Measurements from ENCODE around the gene TH. TPM values are rescaled to one million over a fixed set of nuclear protein-coding genes. Genes with fewer than 3 reads are reported as not detected.

The TH gene
- total RNA-seq, 2 experiments from 2014 or later: not detected

- CTCF ChIA-PET: no interaction called here
- no peaks in the 10 kb centered on the region for H3K27me3 Mint-ChIP-seq
- no peaks in the 10 kb centered on the region for H3K9me3 Mint-ChIP-seq
- no peak for DNase-seq
- POLR2A ChIA-PET: no interaction called here
- no peaks in the 10 kb centered on the region for H3K36me3 Mint-ChIP-seq (ENCODE audit: low read depth)
- no peaks in the 10 kb centered on the region for H3K4me1 Mint-ChIP-seq
- no peak overlapping the region for H3K4me3 Mint-ChIP-seq
- no peak overlapping the region for H3K27ac Mint-ChIP-seq
These were observed 32.0 kb upstream of the TH start for GRCh38 chr11:2203440-2204259.

DNA sequence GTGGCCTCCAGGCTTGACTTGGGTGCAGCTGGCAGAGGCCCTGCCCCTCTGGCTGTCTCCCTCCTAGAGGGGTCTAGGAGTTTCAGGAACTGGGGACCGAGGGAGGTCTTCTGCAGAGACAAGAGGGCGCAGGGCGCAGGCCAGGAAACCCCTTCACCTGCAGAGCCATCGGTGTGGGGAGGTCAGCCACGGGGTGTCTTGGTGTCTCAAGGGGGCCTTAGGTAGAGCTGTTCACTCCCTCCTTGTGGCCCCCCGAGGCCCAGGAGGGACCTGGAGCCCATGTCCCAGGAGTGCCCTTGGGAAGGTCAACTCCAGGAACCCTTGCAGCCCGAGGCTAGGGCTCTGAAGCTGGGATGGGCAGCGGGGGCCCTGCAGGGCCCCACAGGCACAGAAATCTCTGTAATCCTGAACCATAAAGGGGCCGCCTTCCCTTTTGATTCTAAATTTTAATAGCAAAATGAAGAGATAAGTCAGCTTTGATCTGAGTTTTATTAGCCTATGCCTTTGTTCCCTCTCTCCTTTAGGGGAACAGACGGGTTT is 31.4 kb upstream of the TH start:
- Mint-ChIP-seq H3K27ac (no peak overlapping the region), H3K4me1 (no peaks in the 10 kb centered on the region), H3K9me3 (no peaks in the 10 kb centered on the region), H3K27me3 (no peaks in the 10 kb centered on the region), H3K4me3 (no peak overlapping the region), H3K36me3 (ENCODE audit: low read depth) (no peaks in the 10 kb centered on the region)
- no peak for DNase-seq
- ChIA-PET CTCF (interaction anchor here (1.6 kb wide), 1 partner anchor 216 kb away, joined by 4 read pairs; no protein-coding TSS in a partner anchor), POLR2A (no interaction called here)

DNA sequence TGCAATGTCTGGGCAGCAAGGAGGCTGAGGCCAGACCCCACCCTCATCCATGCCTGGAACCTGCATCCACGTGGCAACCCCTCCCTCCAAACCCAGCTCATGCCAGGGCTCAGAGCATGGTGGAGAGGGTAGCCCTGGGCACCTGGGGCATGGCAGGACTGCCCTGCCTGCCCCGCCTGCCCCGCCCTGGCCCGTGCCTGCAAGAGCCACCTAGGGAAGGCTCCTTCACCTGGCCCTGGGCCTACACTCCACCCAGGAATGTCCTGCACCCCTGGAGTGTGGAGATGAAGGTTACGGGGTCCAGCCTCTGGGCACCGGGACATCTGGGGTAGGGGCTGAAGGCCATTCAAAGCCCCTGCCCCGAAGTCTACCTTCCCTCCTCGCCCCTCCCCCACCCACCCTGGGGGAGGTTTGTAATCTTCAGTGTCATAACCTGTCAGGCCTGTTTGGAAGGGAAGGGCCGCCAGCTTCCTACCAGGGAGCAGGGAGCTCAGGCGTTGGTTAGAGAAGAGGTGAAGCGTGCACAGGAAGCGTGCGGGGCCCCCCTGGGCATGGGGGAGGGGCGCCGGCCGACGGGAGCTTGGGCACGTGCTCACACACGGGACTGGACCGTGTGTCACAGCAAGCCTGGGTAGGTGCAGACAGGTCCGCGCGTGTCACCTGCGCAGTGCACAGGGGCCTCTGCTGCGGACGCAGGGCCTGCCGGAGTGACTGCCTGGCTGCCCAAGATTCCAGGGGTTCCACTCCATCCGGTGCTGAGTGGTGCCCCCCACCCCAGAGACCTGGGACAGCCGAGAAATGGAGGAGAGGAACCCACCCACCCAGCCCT is 30.7 kb upstream of the TH start:
- Mint-ChIP-seq H3K27me3 (no peaks in the 10 kb centered on the region), H3K9me3 (no peaks in the 10 kb centered on the region), H3K4me1 (no peaks in the 10 kb centered on the region), H3K36me3 (ENCODE audit: low read depth) (no peaks in the 10 kb centered on the region), H3K27ac (no peak overlapping the region), H3K4me3 (no peak overlapping the region)
- POLR2A ChIA-PET: no interaction called here
- CTCF ChIA-PET: interaction anchor here (0.7 to 1.6 kb wide), 4 partner anchors 102 to 219 kb away, joined by 3 to 4 read pairs (median 3); no protein-coding TSS in a partner anchor
- DNase-seq: no peak

- Mint-ChIP-seq H3K9me3 (no peaks in the 10 kb centered on the region), H3K27me3 (peaks cover 7% of the 10 kb centered on the region), H3K4me3 (no peak overlapping the region), H3K27ac (no peak overlapping the region), H3K36me3 (ENCODE audit: low read depth) (no peaks in the 10 kb centered on the region), H3K4me1 (no peaks in the 10 kb centered on the region)
- no peak for DNase-seq
- POLR2A ChIA-PET: no interaction called here
- CTCF ChIA-PET: interaction anchor here (0.7 to 1.6 kb wide), 4 partner anchors 103 to 220 kb away, joined by 3 to 4 read pairs (median 3); no protein-coding TSS in a partner anchor
These were observed 29.9 kb upstream of the TH start for GRCh38 chr11:2201542-2201941.

GRCh38 chr11:2200957-2201519 is 29.4 kb upstream of the TH start:
- H3K36me3 Mint-ChIP-seq (ENCODE audit: low read depth): no peaks in the 10 kb centered on the region
- CTCF ChIA-PET: interaction anchor here (1.0 to 1.6 kb wide), 3 partner anchors 104 to 220 kb away, joined by 3 to 4 read pairs (median 3); no protein-coding TSS in a partner anchor
- H3K27me3 Mint-ChIP-seq: peaks cover 12% of the 10 kb centered on the region
- no peak overlapping the region for H3K4me3 Mint-ChIP-seq
- peaks cover 3% of the 10 kb centered on the region for H3K4me1 Mint-ChIP-seq
- POLR2A ChIA-PET: no interaction called here
- H3K27ac Mint-ChIP-seq: no peak overlapping the region
- DNase-seq: no peak
- H3K9me3 Mint-ChIP-seq: no peaks in the 10 kb centered on the region

GRCh38 chr11:2200536-2200935 is 28.9 kb upstream of the TH start:
- H3K4me3 Mint-ChIP-seq: no peak overlapping the region
- POLR2A ChIA-PET: no interaction called here
- H3K27me3 Mint-ChIP-seq: peaks cover 14% of the 10 kb centered on the region
- H3K4me1 Mint-ChIP-seq: peaks cover 3% of the 10 kb centered on the region
- no peak for DNase-seq
- no peaks in the 10 kb centered on the region for H3K36me3 Mint-ChIP-seq (ENCODE audit: low read depth)
- CTCF ChIA-PET: interaction anchor here (1.5 kb wide), 1 partner anchor 104 kb away, joined by 3 read pairs; no protein-coding TSS in a partner anchor
- no peak overlapping the region for H3K27ac Mint-ChIP-seq
- H3K9me3 Mint-ChIP-seq: no peaks in the 10 kb centered on the region

GRCh38 chr11:2199466-2200341 is 28.1 kb upstream of the TH start:
- peaks cover 3% of the 10 kb centered on the region for H3K4me1 Mint-ChIP-seq
- no peaks in the 10 kb centered on the region for H3K9me3 Mint-ChIP-seq
- peaks cover 14% of the 10 kb centered on the region for H3K27me3 Mint-ChIP-seq
- DNase-seq: no peak
- ChIA-PET CTCF (interaction anchor here (1.2 to 3.5 kb wide), 3 partner anchors 34 to 221 kb away, joined by 4 to 27 read pairs (median 18); no protein-coding TSS in a partner anchor), POLR2A (no interaction called here)
- no peak overlapping the region for H3K27ac Mint-ChIP-seq
- no peak overlapping the region for H3K4me3 Mint-ChIP-seq
- H3K36me3 Mint-ChIP-seq (ENCODE audit: low read depth): no peaks in the 10 kb centered on the region

DNA sequence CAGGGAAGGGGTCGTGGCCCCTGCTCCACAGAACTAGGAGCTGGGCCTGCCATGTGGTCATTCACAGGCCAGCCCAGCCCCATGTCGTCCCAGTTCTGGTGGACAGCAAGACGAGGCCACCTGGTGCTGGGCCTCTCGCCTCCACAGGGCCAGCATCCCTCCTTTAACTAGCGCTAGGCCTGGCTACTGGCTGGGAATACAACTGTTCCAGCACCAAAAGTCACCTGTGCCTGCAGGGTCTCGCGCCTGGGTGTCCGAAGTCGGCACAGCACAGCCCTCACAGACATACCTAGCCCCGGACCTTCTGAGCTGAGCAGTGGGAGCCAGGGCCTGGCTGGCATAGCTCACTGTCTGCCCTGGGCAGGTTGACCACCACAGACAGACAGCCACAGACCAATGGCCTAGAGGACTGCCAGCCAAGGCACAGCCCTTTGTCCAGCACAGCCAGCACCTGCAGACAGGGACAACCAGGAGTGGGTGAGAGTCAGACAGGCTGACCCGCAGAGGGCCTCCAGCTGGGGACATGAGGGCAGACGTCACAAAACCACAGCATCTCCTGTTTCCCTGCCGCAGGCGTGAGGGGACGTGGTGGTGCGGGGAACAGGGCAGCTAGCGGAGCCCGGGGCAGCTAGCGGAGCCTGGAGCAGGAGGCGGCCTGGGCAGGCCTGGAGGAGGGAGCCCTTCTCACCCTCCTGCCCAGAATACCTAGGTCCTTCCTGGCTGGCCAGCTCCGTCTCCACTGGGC is 27.2 kb upstream of the TH start:
- ChIA-PET POLR2A (no interaction called here), CTCF (interaction anchor here (1.2 to 3.5 kb wide), 3 partner anchors 33 to 222 kb away, joined by 4 to 27 read pairs (median 18); no protein-coding TSS in a partner anchor)
- no peak for DNase-seq
- Mint-ChIP-seq H3K36me3 (ENCODE audit: low read depth) (no peaks in the 10 kb centered on the region), H3K27ac (no peak overlapping the region), H3K9me3 (no peaks in the 10 kb centered on the region), H3K4me3 (no peak overlapping the region), H3K4me1 (peaks cover 3% of the 10 kb centered on the region), H3K27me3 (peaks cover 14% of the 10 kb centered on the region)

DNA sequence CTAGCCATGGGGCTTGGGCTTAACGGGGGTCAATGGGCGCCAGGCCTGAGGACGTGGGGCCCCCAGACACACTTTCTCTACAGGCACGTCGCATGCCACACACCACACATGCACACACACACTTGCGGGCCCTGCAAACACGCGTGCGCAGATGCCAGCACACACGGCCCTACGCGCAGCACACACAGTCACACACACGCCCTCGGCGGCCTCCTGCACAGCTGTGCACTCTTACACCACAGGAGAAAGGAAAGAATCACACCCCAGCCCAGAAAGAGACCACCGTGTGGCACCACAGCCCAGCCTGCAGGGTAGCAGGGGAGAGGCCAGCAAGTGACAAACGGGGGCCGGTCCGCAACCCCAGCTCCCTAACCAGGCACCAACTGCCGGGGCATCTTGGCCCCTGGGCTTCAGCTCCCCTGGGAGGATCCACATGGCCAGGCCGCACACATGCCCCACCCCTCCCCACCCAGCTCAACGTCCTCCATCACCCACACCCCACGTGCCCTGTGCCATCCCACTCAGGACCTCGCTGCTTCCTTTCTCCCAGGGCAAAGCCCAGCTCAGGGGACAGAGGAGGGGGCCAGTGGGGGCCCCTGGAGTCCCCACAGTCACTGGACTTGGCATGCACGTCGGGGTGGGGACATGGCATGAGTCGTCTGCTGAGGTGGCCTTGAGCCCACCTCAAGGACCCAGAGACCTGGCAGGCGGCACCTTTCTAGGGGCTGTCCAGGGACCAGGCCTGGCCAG is 26.3 kb upstream of the TH start:
- no peaks in the 10 kb centered on the region for H3K9me3 Mint-ChIP-seq
- peaks cover 14% of the 10 kb centered on the region for H3K27me3 Mint-ChIP-seq
- ChIA-PET POLR2A (interaction anchor here (1.1 kb wide), 1 partner anchor 109 kb away, joined by 3 read pairs; no protein-coding TSS in a partner anchor), CTCF (interaction anchor here (2.8 to 3.5 kb wide), 2 partner anchors 108 to 222 kb away, joined by 18 to 27 read pairs; no protein-coding TSS in a partner anchor)
- peaks cover 3% of the 10 kb centered on the region for H3K4me1 Mint-ChIP-seq
- no peak overlapping the region for H3K4me3 Mint-ChIP-seq
- H3K27ac Mint-ChIP-seq: no peak overlapping the region
- DNase-seq: no peak
- H3K36me3 Mint-ChIP-seq (ENCODE audit: low read depth): no peaks in the 10 kb centered on the region

- H3K27ac Mint-ChIP-seq: no peak overlapping the region
- CTCF ChIA-PET: interaction anchor here (2.8 to 3.5 kb wide), 2 partner anchors 108 to 223 kb away, joined by 18 to 27 read pairs; no protein-coding TSS in a partner anchor
- peak; percentile 81 for DNase-seq
These were observed 25.6 kb upstream of the TH start for GRCh38 chr11:2196970-2197770.

More at GRCh38 chr11:2196970-2197770, 25.6 kb upstream of the TH start:
- H3K27me3 Mint-ChIP-seq: peaks cover 14% of the 10 kb centered on the region
- no peaks in the 10 kb centered on the region for H3K36me3 Mint-ChIP-seq (ENCODE audit: low read depth)
- H3K9me3 Mint-ChIP-seq: no peaks in the 10 kb centered on the region
- H3K4me3 Mint-ChIP-seq: no peak overlapping the region
- H3K4me1 Mint-ChIP-seq: peaks cover 3% of the 10 kb centered on the region
- POLR2A ChIA-PET: interaction anchor here (1.1 kb wide), 1 partner anchor 109 kb away, joined by 3 read pairs; no protein-coding TSS in a partner anchor
